ENCODE data around the gene CAMTA1. TPM values are rescaled to one million over a fixed set of nuclear protein-coding genes. Genes with fewer than 3 reads are reported as not detected.

CAMTA1 gene
- total and polyA plus RNA-seq, 8 donors: 13.0 to 54.2 (median 23.6) TPM

DNA sequence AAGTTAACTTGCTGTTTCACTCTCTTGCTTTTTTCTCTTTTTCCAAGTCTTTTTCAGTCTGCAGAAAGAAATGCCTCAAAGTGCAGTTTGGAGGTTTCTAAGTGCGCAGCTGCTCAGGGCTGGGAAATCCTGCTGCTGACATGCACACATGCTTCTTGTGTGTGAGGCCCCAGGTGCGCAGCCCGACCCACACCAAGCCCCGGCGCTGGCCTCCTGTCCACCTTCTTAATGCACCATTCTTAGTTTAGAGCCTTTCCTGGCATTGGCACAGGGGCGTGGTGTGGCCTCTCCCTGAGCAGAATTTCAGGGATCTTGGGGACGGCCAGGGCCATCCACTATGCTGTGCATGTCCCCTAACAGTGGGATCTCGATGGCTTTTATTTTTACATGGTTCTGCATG lies 315.2 kb downstream of the CAMTA1 start:
- Histone ChIP-seq H3K4me3 (no peak overlapping the region), H3K9me3 (no peaks in the 10 kb centered on the region), H3K27me3 (no peaks in the 10 kb centered on the region), H3K27ac (no peak overlapping the region), H3K36me3 (no peaks in the 10 kb centered on the region), H3K4me1 (peaks cover 0 to 13% (median 4%) of the 10 kb centered on the region in 3 donors)
- TF ChIP-seq, protein P1, sequence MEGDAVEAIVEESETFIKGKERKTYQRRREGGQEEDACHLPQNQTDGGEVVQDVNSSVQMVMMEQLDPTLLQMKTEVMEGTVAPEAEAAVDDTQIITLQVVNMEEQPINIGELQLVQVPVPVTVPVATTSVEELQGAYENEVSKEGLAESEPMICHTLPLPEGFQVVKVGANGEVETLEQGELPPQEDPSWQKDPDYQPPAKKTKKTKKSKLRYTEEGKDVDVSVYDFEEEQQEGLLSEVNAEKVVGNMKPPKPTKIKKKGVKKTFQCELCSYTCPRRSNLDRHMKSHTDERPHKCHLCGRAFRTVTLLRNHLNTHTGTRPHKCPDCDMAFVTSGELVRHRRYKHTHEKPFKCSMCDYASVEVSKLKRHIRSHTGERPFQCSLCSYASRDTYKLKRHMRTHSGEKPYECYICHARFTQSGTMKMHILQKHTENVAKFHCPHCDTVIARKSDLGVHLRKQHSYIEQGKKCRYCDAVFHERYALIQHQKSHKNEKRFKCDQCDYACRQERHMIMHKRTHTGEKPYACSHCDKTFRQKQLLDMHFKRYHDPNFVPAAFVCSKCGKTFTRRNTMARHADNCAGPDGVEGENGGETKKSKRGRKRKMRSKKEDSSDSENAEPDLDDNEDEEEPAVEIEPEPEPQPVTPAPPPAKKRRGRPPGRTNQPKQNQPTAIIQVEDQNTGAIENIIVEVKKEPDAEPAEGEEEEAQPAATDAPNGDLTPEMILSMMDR (IDR thresholded peaks at IDR 0.05): no peak
- DNase-seq (no peak), ATAC-seq (no peak), FAIRE-seq (no peak)
- intact Hi-C loops (cut with DNase I): no loop called here
- WGBS, 2 donors: 76 to 87% methylated on average over 8 of the region's 8 CpGs

DNA sequence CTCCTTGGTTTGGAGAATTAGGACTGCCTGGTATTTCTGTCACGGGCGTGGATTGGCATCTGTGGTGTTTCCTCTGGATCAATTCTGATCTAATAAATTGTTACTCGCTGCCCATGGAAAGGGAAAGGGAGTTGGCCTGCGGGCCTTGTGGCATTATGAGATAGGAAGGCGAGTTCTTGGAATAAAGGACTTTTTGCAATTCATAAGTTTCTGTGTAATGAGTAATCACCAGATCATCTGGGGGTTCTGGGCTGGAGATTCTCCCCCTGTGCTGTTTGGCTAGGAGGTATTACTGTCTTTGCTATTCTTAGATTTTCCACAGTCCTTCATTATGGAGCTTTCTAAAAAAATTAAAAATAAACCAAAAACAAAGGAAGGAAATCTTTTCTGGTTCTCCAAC lies 315.9 kb downstream of the CAMTA1 start:
- TF ChIP-seq, protein P1 (IDR thresholded peaks at IDR 0.05): no peak
- H3K27ac ChIP-seq: no peak overlapping the region
- intact Hi-C loops (cut with DNase I): no loop called here
- 78 to 86% methylated on average over 5 of the region's 5 CpGs for WGBS, 2 donors
- no peaks in the 10 kb centered on the region for H3K9me3 ChIP-seq
- ATAC-seq (no peak), FAIRE-seq (no peak), DNase-seq (no peak)
- peaks cover 0 to 13% (median 4%) of the 10 kb centered on the region in 3 donors for H3K4me1 ChIP-seq
- H3K27me3 ChIP-seq: no peaks in the 10 kb centered on the region
- no peak overlapping the region for H3K4me3 ChIP-seq
- H3K36me3 ChIP-seq: no peaks in the 10 kb centered on the region

DNA sequence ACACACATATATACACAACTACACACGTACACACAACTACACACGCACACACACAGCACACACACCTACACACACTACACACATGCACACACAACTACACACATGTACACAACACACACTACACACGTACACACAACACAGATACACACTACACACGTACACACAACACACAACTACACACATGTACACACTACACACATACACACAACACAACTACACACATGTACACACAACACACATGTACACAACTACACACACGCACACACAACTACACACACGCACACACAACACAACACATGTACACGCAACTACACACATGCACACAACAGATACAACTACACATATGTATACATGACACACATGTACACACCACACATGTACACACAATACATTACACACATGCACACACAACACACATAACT lies 318.1 kb downstream of the CAMTA1 start:
- peaks cover 0 to 3% (median 0%) of the 10 kb centered on the region in 3 donors for H3K4me1 ChIP-seq
- H3K4me3 ChIP-seq: no peak overlapping the region
- no peak overlapping the region for H3K27ac ChIP-seq
- TF ChIP-seq, protein P1 (IDR thresholded peaks at IDR 0.05): no peak
- ATAC-seq (no peak), DNase-seq (no peak), FAIRE-seq (no peak)
- 68 to 83% methylated on average over 7 of the region's 7 CpGs for WGBS, 2 donors
- H3K27me3 ChIP-seq: no peaks in the 10 kb centered on the region
- no peaks in the 10 kb centered on the region for H3K36me3 ChIP-seq
- intact Hi-C loops (cut with DNase I): no loop called here
- H3K9me3 ChIP-seq: no peaks in the 10 kb centered on the region

DNA sequence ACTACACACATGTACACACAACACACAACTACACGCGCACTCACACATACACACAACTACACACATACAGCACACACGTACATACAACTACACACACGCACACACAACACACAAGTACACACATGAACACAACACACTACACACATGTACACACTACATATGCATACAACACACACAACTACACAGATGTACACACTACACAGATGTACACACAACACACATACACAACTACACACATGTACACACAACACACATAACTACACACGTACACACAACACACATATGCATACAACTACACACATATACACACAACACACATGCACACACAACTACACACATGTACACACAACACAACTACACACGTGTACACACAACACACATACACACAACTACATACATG lies 318.6 kb downstream of the CAMTA1 start:
- ATAC-seq (no peak), DNase-seq (no peak), FAIRE-seq (no peak)
- TF ChIP-seq, protein P1 (IDR thresholded peaks at IDR 0.05): no peak
- Histone ChIP-seq H3K4me1 (no peaks in the 10 kb centered on the region), H3K36me3 (no peaks in the 10 kb centered on the region), H3K4me3 (no peak overlapping the region), H3K27me3 (no peaks in the 10 kb centered on the region), H3K27ac (no peak overlapping the region), H3K9me3 (no peaks in the 10 kb centered on the region)
- WGBS, 2 donors: 72 to 79% methylated on average over 6 of the region's 6 CpGs
- intact Hi-C loops (cut with DNase I): no loop called here

DNA sequence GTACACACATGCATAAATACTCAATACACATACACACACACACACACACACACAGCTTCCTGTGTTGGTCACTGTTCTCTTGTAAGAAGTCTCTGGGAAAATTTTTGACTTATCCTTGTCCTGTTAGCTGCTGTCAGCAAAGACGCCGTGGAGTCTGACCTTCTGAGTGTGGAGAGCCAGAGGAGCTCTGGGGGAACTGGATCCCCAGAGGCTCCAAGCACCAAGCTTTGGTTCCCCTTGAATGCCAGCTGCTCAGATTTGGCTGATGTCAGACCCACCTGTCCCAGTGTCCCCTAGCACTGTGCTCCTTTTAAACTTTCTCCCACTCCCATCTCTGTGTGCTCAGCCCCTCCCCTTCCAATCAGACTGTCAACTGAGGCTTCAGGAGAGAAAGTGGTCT lies 319.1 kb downstream of the CAMTA1 start:
- no peak for DNase-seq
- intact Hi-C loops (cut with DNase I): no loop called here
- no peak overlapping the region for H3K4me3 ChIP-seq
- peak in 1 of 4 donors; percentile 14 for ATAC-seq
- H3K36me3 ChIP-seq: no peaks in the 10 kb centered on the region
- no peaks in the 10 kb centered on the region for H3K9me3 ChIP-seq
- TF ChIP-seq, protein P1 (IDR thresholded peaks at IDR 0.05): no peak
- 17 to 22% methylated on average over 2 of the region's 2 CpGs for WGBS, 2 donors
- no peaks in the 10 kb centered on the region for H3K4me1 ChIP-seq
- H3K27ac ChIP-seq: no peak overlapping the region
- no peak for FAIRE-seq
- H3K27me3 ChIP-seq: no peaks in the 10 kb centered on the region
